OCI-LY7 (cell line): ENCODE data around the gene C17orf113.
"Not testable (repeated sequence)": the region's sequence is repeated elsewhere in the genome, so short reads cannot be mapped to it uniquely, and the experiment has no call there.

Experiments used
- CTCF ChIP-seq: fragments of 200-600 bp; sonication (generic); conservative IDR thresholded peaks from 2 replicates; pipeline ENCODE4 v1.5.1; 2014; ENCODE audit warnings: mild to moderate bottlenecking, antibody characterized with exemption, low read length, moderate library complexity, mixed read lengths
- EZH2phosphoT487 ChIP-seq: fragments of 200-600 bp; sonication (generic); IDR thresholded peaks from 2 replicates; pipeline ENCODE4 v1.6.1; 2018; ENCODE audit warnings: low read depth, borderline replicate concordance, mild to moderate bottlenecking, mixed run types, antibody characterized with exemption, low read length, moderate library complexity, mixed read lengths

GRCh38 chr17:42012363-42012762 is 38.0 kb downstream of the C17orf113 start:
- TF ChIP-seq CTCF, EZH2phosphoT487: not testable (repeated sequence)
